ENCODE data around the gene CTDSP2. TPM values are rescaled to one million over a fixed set of nuclear protein-coding genes. Genes with fewer than 3 reads are reported as not detected.

Gene CTDSP2
- total and polyA plus RNA-seq, 4 donors: 51.2 to 252 (median 140) TPM

DNA sequence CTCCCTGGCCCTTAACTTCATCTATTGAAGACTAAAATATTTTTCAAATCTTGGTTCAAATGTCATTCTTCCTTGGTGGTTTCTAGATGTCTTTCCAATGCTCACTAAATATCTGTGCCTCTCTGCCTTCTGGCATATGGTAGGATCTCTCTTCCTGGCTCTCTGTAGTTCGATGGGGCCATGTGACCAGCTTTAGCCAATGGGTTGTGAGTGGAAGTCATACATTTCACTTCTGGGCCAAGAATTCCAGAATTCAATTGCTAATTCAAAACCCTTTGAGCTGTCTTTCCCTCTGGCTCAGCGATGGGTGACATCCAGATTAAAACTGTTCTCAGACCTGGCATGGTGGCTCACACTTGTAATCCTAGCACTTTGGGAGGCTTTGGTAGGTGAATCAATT lies 25.8 kb upstream of the CTDSP2 start:
- no peak overlapping the region for H3K27ac ChIP-seq (ENCODE audit: low read depth in 1 of 2, low read length in 2 of 2)
- peaks cover 1 to 5% of the 10 kb centered on the region in 2 donors for H3K4me1 ChIP-seq (ENCODE audit: control insufficient read depth in 1 of 2, insufficient read depth in 2 of 2, low read length in 2 of 2)
- H3K27me3 ChIP-seq (ENCODE audit: control insufficient read depth in 1 of 2, insufficient read depth in 2 of 2, low read length in 1 of 2): no peaks in the 10 kb centered on the region
- no peak for ATAC-seq (ENCODE audit: low FRiP score)
- no peak overlapping the region for H3K4me3 ChIP-seq (ENCODE audit: low read length in 2 of 2)
- WGBS, 2 donors: 71% methylated on average over 2 of the region's 2 CpGs
- H3K9me3 ChIP-seq (ENCODE audit: control insufficient read depth, low read length): no peaks in the 10 kb centered on the region
- no peaks in the 10 kb centered on the region for H3K36me3 ChIP-seq (ENCODE audit: control insufficient read depth in 1 of 2, insufficient read depth in 2 of 2, low read length in 1 of 2)
- intact Hi-C loops (cut with DNase I): no loop called here
- no peak for DNase-seq

DNA sequence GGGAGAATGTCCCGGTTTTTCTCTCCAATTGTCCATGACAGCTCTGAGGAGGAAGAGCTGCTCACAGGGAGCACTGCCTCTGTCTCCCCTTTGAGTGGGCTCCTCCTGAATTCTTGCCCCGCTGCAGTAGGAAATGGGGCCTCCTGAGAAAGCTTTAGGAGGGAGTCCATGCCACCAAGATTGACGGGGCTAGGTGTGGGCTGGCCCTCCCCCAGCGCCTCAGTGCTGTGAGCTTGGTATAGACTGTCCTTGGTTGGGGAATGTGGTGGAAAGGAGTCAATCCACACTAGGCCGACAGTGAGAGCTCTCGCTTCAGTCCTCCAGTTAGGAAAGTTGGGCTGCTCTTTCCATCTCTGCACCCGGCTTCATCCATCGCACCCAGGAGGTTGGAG lies 23.4 kb upstream of the CTDSP2 start:
- no peaks in the 10 kb centered on the region for H3K36me3 ChIP-seq (ENCODE audit: control insufficient read depth in 1 of 2, insufficient read depth in 2 of 2, low read length in 1 of 2)
- 92 to 93% methylated on average over 8 of the region's 8 CpGs for WGBS, 2 donors
- H3K27me3 ChIP-seq (ENCODE audit: control insufficient read depth in 1 of 2, insufficient read depth in 2 of 2, low read length in 1 of 2): no peaks in the 10 kb centered on the region
- ATAC-seq (ENCODE audit: low FRiP score): no peak
- no peaks in the 10 kb centered on the region for H3K9me3 ChIP-seq (ENCODE audit: control insufficient read depth, low read length)
- peaks cover 0 to 5% of the 10 kb centered on the region in 2 donors for H3K4me1 ChIP-seq (ENCODE audit: control insufficient read depth in 1 of 2, insufficient read depth in 2 of 2, low read length in 2 of 2)
- intact Hi-C loops (cut with DNase I): no loop called here
- H3K27ac ChIP-seq (ENCODE audit: low read depth in 1 of 2, low read length in 2 of 2): peak overlapping the region; percentile 6 to 14
- no peak for DNase-seq
- no peak overlapping the region for H3K4me3 ChIP-seq (ENCODE audit: low read length in 2 of 2)

DNA sequence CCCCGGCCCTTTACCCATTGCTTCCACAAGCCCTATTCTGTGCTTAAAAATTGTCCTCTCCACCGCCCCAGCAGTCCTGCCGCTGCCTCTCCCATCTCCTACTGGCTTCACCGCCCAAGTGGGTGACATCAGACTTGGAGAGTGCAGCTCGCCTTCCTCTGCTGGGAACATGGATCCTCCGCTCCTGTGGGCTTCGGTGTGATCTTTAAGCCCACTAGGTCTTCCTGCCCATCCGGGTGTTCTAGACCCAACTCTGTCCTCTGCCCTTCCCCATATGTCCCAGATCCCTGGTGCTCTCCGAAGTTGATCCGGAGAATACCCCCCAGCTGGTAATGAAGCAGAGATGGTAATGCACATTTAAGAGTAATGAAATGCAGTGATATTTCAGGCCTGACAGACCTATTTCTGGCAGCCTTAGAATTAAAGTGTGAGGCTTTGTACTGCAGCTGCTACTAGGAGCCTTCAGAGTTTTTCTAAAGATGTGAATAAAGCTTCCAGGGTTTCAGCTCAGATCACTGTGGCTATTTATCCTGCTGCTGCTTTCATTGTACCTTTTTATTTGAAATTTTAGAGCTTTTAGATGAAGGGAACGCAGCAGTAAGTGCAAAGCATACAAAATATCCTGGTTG lies 22.9 kb upstream of the CTDSP2 start:
- H3K27ac ChIP-seq (ENCODE audit: low read depth in 1 of 2, low read length in 2 of 2): peak overlapping the region; percentile 6 to 54
- 31 to 45% methylated on average over 11 of the region's 11 CpGs for WGBS, 2 donors
- DNase-seq: peak; percentile 67 to 82

GRCh38 chr12:57868851-57869268 lies 22.3 kb upstream of the CTDSP2 start:
- Histone ChIP-seq H3K36me3 (ENCODE audit: control insufficient read depth in 1 of 2, insufficient read depth in 2 of 2, low read length in 1 of 2) (no peaks in the 10 kb centered on the region), H3K4me1 (ENCODE audit: control insufficient read depth in 1 of 2, insufficient read depth in 2 of 2, low read length in 2 of 2) (peaks cover 0 to 2% of the 10 kb centered on the region in 2 donors), H3K27ac (ENCODE audit: low read depth in 1 of 2, low read length in 2 of 2) (peak overlapping the region; percentile 10 to 54), H3K9me3 (ENCODE audit: control insufficient read depth, low read length) (no peaks in the 10 kb centered on the region), H3K27me3 (ENCODE audit: control insufficient read depth in 1 of 2, insufficient read depth in 2 of 2, low read length in 1 of 2) (no peaks in the 10 kb centered on the region), H3K4me3 (ENCODE audit: low read length in 2 of 2) (no peak overlapping the region)
- ATAC-seq (ENCODE audit: low FRiP score) (peak; percentile 26), DNase-seq (peak; percentile 73 to 85)
- intact Hi-C loops (cut with DNase I): no loop called here
- 26 to 29% methylated on average over 11 of the region's 11 CpGs for WGBS, 2 donors

More for the DNA sequence above, 22.9 kb upstream of the CTDSP2 start:
- Histone ChIP-seq H3K9me3 (ENCODE audit: control insufficient read depth, low read length) (no peaks in the 10 kb centered on the region), H3K27me3 (ENCODE audit: control insufficient read depth in 1 of 2, insufficient read depth in 2 of 2, low read length in 1 of 2) (no peaks in the 10 kb centered on the region), H3K36me3 (ENCODE audit: control insufficient read depth in 1 of 2, insufficient read depth in 2 of 2, low read length in 1 of 2) (no peaks in the 10 kb centered on the region), H3K4me1 (ENCODE audit: control insufficient read depth in 1 of 2, insufficient read depth in 2 of 2, low read length in 2 of 2) (no peaks in the 10 kb centered on the region), H3K4me3 (ENCODE audit: low read length in 2 of 2) (no peak overlapping the region)
- no peak for ATAC-seq (ENCODE audit: low FRiP score)
- intact Hi-C loops (cut with DNase I): no loop called here

DNA sequence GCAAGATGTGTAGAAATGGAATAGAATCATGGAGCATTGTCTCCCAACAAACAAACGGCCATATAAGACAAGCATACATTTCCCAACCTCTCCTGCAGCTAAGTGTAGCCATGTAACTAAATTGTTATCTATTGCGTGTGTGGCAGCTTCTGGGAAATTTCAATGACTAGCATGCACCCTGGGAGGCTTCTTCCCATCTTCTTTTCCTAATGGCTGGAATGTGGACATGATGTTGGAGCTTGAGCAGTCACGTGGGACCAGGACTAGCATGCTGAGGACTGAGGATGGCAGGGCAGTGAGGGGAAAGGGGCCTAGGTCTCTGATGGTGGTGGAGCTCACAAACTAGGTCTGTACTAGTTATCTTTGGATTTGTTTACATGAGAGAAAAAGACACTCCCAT lies 21.7 kb upstream of the CTDSP2 start:
- intact Hi-C loops (cut with DNase I): no loop called here
- DNase-seq: no peak
- Histone ChIP-seq H3K4me3 (ENCODE audit: low read length in 2 of 2) (no peak overlapping the region), H3K27ac (ENCODE audit: low read depth in 1 of 2, low read length in 2 of 2) (peak overlapping the region; percentile 10 to 54), H3K36me3 (ENCODE audit: control insufficient read depth in 1 of 2, insufficient read depth in 2 of 2, low read length in 1 of 2) (no peaks in the 10 kb centered on the region), H3K9me3 (ENCODE audit: control insufficient read depth, low read length) (no peaks in the 10 kb centered on the region), H3K27me3 (ENCODE audit: control insufficient read depth in 1 of 2, insufficient read depth in 2 of 2, low read length in 1 of 2) (no peaks in the 10 kb centered on the region), H3K4me1 (ENCODE audit: control insufficient read depth in 1 of 2, insufficient read depth in 2 of 2, low read length in 2 of 2) (peaks cover 0 to 8% of the 10 kb centered on the region in 2 donors)
- WGBS, 2 donors: 85 to 87% methylated on average over 3 of the region's 3 CpGs
- ATAC-seq (ENCODE audit: low FRiP score): no peak

DNA sequence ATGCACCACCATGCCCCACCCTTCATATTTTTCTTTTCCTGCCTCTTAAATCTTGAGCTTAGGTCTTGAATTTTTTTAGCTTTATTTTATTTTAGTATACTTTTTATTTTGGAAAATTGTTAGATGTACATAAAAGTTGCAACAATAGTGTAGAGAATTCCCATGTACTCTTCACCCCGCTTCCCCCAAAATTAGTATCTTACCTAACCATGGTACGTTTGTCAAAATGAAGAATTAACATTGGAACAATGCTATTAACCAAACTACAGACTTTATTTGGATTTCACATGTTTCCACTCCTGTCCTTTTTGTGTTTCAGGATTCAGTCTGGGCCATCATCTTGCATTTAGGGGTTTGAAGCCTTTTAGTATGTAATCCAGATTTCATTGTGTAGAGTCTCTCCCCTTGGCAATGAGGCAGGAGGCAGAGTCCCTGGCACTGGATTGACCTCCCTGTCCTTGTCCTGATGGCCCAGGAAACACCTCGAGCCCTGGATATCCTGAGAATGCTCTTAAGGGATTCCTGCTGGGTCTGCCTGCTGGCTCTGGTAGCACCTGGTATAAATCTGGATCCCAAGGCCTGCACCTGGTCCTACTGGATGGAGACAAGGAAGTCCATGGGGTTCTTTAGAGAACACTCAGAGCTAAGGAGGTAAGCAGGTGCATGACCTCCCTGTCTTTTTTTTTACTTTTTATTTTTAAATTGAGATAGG lies 19.9 kb upstream of the CTDSP2 start:
- no peak overlapping the region for H3K4me3 ChIP-seq (ENCODE audit: low read length in 2 of 2)
- H3K9me3 ChIP-seq (ENCODE audit: control insufficient read depth, low read length): no peaks in the 10 kb centered on the region
- H3K27me3 ChIP-seq (ENCODE audit: control insufficient read depth in 1 of 2, insufficient read depth in 2 of 2, low read length in 1 of 2): no peaks in the 10 kb centered on the region
- 67 to 74% methylated on average over 3 of the region's 3 CpGs for WGBS, 2 donors
- DNase-seq: no peak
- intact Hi-C loops (cut with DNase I): no loop called here
- no peaks in the 10 kb centered on the region for H3K36me3 ChIP-seq (ENCODE audit: control insufficient read depth in 1 of 2, insufficient read depth in 2 of 2, low read length in 1 of 2)
- peaks cover 0 to 8% of the 10 kb centered on the region in 2 donors for H3K4me1 ChIP-seq (ENCODE audit: control insufficient read depth in 1 of 2, insufficient read depth in 2 of 2, low read length in 2 of 2)
- H3K27ac ChIP-seq (ENCODE audit: low read depth in 1 of 2, low read length in 2 of 2): no peak overlapping the region
- ATAC-seq (ENCODE audit: low FRiP score): no peak

DNA sequence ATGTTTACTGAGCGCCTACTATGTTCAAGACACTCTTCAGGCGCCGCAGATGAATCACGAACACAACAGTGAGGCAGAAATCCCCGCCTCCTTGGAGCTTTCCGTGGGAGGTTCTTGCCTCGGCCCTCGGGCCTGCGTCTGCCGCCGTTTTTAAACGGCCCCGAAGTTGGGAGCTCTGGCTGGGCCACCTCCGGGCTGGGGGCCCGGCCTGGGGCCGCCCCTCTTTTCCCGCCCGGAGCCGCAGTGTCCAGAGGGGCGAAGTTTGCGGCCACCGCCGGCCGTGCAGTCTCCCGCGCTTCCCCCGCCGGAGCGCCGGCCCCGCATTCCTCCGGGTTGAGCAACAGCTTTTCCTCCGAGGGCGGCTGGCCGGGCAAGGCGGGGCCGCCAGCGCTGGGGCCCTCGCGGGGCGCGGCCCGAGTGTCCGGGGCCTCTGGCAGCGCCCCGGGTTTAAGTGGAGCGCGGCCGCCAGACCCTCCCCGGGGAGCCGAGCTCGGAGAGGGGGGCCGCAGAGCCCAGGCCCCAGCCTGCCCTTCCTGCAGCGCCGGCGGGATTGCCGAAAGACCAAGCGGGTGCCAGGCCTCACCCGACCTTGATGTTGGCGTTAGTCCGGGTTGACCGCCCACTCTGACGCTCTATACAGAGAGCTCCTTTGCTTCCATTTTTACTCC lies 18.7 kb upstream of the CTDSP2 start:
- intact Hi-C loops (cut with DNase I): no loop called here
- ATAC-seq (ENCODE audit: low FRiP score) (peak; percentile 92), DNase-seq (peak; percentile 91 to 95)
- no peaks in the 10 kb centered on the region for H3K36me3 ChIP-seq (ENCODE audit: control insufficient read depth in 1 of 2, insufficient read depth in 2 of 2, low read length in 1 of 2)
- H3K9me3 ChIP-seq (ENCODE audit: control insufficient read depth, low read length): no peaks in the 10 kb centered on the region
- H3K4me3 ChIP-seq (ENCODE audit: low read length in 2 of 2): peak overlapping the region; percentile 29 to 33
- H3K27ac ChIP-seq (ENCODE audit: low read depth in 1 of 2, low read length in 2 of 2): peak overlapping the region; percentile 57 to 88
- 0% methylated on average over 57 to 63 of the region's 63 CpGs for WGBS, 2 donors
- H3K27me3 ChIP-seq (ENCODE audit: control insufficient read depth in 1 of 2, insufficient read depth in 2 of 2, low read length in 1 of 2): no peaks in the 10 kb centered on the region
- H3K4me1 ChIP-seq (ENCODE audit: control insufficient read depth in 1 of 2, insufficient read depth in 2 of 2, low read length in 2 of 2): peaks cover 0 to 8% of the 10 kb centered on the region in 2 donors

- H3K9me3 ChIP-seq (ENCODE audit: control insufficient read depth, low read length): no peaks in the 10 kb centered on the region
- DNase-seq (no peak), ATAC-seq (ENCODE audit: low FRiP score) (peak; percentile 27)
- H3K27ac ChIP-seq (ENCODE audit: low read depth in 1 of 2, low read length in 2 of 2): peak overlapping the region; percentile 78 to 93
- 3 to 4% methylated on average over 8 of the region's 8 CpGs for whole genome bisulfite sequencing, 2 donors
- peaks cover 0 to 8% of the 10 kb centered on the region in 2 donors for H3K4me1 ChIP-seq (ENCODE audit: control insufficient read depth in 1 of 2, insufficient read depth in 2 of 2, low read length in 2 of 2)
- no peaks in the 10 kb centered on the region for H3K27me3 ChIP-seq (ENCODE audit: control insufficient read depth in 1 of 2, insufficient read depth in 2 of 2, low read length in 1 of 2)
- intact Hi-C loops (cut with DNase I): no loop called here
- peak overlapping the region; percentile 12 to 29 for H3K4me3 ChIP-seq (ENCODE audit: low read length in 2 of 2)
- no peaks in the 10 kb centered on the region for H3K36me3 ChIP-seq (ENCODE audit: control insufficient read depth in 1 of 2, insufficient read depth in 2 of 2, low read length in 1 of 2)
Measured at GRCh38 chr12:57864442-57865083, 18.0 kb upstream of the CTDSP2 start.
